Activated T-cell treated with anti-CD3 and anti-CD28 coated beads for 48 hours (primary cell): Measurements from ENCODE around the gene IER5.
"Not testable (repeated sequence)": the region's sequence is repeated elsewhere in the genome, so short reads cannot be mapped to it uniquely, and the experiment has no call there.

Source experiments
- DNase-seq: peaks from one replicate; pipeline ENCODE4 v3.0.0-alpha.2; 2020; ENCODE audit warnings: low read depth

The IER5 gene

DNA sequence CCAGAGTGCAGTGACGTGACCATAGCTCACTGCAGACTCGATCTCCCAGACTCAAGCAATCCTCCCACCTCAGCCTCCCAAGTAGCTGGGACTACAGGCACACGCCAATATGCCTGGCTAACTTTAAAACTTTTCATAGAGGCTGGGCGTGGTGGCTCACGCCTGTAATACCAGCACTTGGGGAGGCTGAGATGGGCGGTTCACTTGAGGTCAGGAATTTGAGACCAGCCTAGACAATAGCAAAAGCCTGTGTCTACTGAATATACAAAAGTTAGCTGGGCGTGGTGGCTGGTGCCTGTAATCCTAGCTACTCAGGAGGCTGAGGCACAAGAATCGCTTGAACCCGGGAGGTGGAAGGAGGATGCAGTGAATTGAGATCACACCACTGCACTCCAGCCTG, 27.5 kb downstream of the IER5 start:
- DNase-seq = not testable (repeated sequence)

DNA sequence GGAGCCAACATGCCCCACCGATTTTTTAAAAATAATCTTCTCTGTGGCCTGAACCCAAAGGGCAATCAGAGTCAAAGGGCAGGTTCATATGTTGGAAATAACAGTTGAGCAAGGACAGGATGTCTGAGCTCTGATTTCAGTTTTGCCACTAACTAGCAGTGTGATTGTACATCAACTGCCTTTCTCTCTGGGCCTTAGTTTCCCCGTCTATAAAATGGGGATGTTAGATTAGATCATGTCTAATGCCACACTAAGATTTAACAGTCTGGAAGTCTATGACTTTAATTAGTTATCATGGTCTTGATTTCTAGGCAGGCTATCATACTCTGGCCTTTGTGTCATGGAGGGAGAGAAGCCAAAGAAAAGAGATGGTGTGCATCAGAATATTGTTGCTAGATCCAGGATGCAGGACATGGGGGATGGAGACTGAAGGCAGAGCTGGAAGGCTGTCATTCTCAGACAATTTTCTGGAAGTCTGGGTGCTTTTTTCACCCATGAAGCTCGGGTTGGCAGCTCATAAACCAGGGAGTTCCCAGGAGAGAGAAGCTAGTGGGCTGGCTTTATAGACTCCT, 28.4 kb downstream of the IER5 start:
- DNase-seq = no peak

DNA sequence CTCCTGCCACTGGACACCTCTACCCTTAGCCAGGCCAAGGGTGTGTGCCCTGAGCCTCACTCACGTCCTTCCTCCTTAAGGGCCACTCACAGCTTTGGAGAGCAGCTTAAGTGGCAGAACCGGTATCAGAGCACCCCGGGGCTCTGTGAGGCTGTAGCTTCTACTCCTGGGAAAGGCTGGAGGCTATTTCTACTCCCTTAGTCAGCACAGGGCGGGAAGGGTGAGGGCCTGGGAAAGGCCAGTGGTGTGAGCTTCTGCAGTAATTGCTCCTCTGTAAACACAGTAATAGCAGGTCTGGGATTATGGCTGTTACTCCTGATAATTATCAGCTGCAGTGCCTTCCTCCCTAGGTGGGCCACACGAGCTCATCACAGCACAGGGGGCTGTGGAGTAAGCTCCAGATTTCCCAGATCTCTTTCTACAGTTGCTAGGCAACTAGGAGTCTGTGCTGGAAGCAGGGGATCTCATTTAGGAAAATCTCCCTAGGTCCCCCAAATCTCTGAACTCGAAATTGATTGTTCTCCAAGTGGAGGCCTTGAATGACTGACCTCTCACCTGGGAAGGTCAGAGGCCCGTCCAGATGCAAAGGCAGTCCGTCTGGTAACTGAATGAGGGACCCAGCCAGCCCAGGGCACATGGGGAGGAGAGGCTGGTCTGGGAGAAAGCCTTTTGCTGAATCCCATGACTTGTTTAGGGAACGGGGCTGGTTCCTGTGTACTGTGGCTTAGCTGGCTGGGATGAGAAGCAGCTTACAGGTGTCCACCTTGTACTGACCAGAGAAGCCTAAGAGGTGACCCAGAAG, 29.3 kb downstream of the IER5 start:
- DNase-seq = no peak

DNA sequence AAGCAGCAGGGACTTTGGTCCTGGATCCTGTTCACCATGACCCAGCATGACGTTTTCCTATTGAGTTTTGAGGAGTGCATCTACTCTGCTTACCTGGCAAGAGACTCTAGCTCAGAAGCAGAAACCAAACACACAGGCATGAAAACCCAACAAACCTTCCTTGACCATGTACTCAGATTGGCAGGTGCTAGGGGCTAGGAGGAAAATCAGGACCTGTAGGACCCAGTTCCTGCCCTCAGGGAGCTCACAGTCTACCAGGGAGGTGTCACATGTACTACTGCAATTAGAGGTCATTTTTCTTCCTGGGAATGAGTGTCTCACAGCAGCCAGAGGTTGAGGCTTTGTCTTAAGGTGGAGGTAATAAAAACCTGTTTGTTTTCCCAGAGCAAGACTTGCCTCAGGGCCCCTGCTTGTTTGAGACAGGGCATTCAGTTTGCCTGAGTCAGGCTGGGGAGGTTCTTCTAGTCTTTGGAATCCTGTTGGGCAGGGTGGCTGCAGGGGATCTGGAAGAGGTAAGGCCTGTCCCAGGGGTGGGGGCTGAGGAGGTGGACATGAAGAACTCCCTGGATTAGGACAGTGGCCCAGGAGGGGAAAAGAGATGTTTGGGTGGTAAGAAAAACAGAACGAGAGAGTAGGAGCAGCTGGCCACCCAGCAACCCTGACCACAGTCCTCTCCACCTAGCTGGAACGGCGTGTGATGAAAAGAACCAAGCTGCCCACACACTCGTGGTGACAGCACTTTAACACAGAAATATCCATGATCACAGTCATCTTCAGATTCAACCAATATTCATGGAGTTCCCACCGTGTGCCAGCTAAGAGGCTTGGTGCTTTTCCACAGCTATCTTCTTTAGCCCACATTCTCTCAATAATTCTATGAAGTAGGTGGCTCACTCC, 30.8 kb downstream of the IER5 start:
- no peak for DNase-seq

- no peak for DNase-seq
Observed at GRCh38 chr1:181120924-181121323, 32.4 kb downstream of the IER5 start.

DNA sequence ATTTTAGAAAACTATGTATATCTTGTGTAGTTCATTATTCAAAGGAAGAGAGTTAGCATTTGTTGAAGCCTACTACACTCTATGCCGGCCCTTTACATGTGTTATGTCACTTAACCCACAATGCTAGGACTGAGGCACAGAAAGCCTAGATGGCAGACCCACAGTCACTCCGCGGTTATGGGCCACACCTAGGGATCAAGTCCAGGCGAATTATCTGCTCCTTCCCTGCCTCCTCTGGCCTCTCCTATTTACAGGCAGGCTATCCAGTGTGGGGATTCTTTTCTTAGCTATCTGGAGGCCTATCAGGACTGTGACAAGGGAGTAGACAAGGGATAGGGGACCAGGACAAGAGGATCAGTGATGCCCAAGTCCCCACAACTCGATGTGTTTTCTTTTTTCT, 33.0 kb downstream of the IER5 start:
- DNase-seq = no peak

GRCh38 chr1:181122222-181122621, 33.7 kb downstream of the IER5 start:
- DNase-seq = no peak

GRCh38 chr1:181123173-181123572, 34.7 kb downstream of the IER5 start:
- DNase-seq = no peak

DNA sequence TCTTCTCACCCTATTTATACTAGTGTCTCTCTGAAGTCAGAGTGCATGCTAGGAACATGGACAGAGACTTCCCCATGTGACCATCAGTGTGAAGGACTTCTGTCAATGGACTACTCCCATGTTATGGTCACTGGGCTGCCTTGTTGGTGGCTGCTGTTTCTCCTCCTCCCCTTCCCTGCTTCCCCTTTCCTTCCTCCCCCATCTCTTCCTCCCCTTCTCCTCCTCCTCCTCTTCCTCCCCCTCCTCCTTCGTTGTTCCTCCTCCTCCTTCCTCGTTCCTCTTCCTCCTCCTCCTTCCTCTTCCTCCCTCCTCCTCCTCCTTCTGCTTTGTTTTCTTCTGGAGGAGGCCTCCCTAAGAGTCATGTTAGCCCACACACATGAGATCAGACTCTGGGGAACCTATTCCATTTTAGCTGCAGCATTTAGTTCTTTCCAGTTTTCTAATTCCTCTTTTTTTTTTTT, 35.8 kb downstream of the IER5 start:
- DNase-seq = no peak

DNA sequence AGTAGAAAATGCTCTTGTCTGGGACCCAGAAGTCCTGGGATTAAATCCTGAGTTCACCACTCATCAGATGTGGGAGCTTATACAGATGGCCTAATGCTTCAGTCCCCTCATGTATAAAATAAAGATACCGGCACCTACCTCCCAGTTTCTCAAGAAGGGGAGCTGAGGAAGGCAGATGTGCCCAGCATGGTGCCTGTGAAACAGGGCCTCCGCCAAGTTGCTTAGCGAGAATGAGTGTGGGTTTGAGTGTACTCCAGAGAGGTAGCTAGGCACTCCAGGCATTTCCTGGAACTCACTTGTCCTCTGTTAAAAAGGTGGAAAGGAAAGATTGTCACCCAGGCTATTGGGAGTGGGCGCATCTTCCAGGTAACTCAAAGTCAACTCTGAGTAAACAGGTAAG, 37.8 kb downstream of the IER5 start:
- DNase-seq = no peak

GRCh38 chr1:181126871-181127587, 38.5 kb downstream of the IER5 start:
- no peak for DNase-seq

DNA sequence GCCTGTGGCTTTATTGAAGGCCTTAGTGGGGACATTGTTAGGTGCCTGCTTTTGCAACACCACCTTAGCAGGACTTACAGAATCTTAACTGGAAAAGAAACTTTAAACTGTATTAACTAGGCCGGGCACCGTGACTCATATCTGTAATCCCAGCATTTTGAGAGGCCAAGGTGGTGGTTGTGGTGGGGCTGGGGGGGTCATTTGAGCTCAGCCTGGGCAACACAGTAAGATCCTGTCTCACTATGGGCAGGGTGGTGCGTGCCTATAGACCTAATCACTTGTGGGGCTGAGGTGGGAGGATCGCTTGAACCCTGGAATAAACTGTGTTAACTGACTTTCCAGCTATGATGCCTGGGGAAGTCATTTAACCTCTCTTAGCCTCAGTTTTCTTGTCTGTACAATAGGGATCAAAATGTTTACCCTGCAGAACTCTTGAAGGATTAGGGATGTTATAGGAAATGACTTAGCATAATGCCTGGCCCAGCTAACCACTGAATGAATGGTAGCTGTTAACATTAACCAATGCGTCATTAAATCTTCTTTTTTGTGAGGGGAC, 39.5 kb downstream of the IER5 start:
- no peak for DNase-seq

DNA sequence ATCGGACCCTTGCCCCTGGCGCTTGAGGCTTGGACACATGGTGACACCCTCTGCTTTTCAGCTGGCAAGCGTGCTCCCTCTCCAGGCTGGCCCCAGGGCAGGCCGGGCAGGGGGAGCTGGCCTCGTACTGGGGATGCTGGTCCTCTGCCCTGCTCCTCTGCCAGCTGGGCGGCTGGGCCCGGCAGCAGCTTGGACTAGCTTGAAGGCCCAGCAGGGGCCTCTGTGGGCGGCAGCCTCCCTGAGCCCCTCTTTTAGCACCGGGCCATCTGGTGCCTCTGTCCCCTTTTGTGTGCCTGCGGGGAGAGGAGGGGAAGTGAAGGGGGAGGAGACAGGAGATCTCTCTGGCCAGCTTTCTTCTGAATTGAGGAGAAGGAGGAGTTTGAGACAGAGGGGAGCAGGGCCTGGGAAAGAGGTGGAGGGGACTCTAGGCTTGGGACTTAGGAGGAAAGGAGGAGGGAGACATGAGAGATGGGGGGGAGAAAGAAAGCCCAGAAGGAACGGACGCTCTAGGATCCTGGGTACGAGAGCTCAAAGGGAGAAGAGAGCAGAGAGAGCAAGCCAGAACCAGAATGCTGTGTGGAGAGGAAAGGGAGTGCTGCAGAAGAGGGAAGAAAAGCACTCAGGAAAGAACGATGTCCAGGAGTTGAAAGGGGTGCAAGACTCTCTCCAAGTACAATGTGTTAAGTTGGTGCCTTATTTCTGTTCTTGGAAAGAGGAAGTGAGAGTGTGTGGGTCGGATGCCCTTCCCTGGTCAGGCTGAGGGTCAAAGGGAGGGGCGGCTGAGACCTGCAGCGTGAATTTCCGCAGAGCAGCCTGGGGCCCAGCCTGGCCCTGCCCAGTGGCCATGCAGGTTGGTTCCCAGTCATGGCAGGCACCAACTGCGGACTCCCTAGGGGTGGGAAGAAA, 40.3 kb downstream of the IER5 start:
- DNase-seq = no peak

GRCh38 chr1:181129771-181130606, 41.5 kb downstream of the IER5 start:
- no peak for DNase-seq

GRCh38 chr1:181131255-181131941, 42.9 kb downstream of the IER5 start:
- no peak for DNase-seq

- no peak for DNase-seq
Observed at GRCh38 chr1:181133441-181133951, 45.0 kb downstream of the IER5 start.

DNA sequence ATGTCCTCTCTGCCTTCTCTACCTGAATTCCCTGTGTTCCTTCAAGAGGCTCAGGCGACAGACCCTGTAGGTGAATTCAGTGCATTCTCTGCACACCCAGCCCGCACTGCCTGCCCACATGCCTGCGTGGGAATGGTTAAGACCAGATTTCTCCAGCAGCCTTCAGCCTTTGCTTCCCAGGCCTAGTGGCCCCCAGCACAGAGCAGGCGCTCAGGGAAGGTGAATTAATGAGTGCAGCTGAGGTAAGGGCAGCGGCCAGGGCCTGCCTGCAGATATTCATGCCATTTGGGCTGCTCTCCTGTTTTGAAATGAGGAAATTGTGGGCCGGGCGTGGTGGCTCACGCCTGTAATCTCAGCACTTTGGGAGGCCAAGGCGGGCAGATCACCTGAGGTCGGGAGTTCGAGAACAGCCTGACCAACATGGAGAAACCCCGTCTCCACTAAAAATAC, 45.5 kb downstream of the IER5 start:
- DNase-seq = no peak

- DNase-seq = no peak
Observed at GRCh38 chr1:181134543-181135436, 46.3 kb downstream of the IER5 start.
